ENCODE data around the gene ESRRG.

ESRRG gene

DNA sequence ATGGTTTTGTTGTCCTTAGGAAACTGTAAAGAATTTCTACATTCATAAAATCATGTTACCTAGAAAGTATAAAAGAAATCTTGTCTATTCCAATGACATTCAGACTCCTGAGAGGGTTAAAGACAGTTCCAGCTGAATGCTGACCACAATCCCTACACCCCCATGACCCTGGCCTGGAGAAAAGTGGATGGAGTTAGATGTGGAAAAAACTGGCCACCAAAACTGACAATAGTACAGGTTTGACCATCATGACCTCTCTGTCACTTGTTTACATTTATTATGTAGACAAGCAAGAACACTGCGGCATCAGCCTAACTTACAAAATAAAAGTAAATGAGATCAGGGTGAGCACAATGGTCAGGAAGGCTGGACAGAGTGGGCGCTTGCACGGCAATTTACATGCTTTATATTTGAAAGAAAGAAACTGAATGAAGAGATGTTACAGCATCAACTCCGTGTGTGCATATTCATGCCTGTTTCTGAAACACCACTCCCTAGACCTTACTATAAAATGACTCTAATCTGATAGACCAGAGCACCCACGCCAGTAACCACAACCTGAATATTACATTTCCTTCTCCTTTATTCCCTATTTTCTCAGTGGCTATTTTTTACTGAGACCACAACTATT lies 116.0 kb downstream of the ESRRG start:
- no peaks in the 10 kb centered on the region for H3K9me2 ChIP-seq (replicated peaks; ENCODE audit: insufficient read depth, low read length)
- H2AFZ ChIP-seq (ENCODE audit: low read depth, low read length, severe bottlenecking), result no peak overlapping the region
- H3K36me3 ChIP-seq (ENCODE audit: low read length), result no peaks in the 10 kb centered on the region
- H3K27ac ChIP-seq (ENCODE audit: low read depth, low read length), result no peak overlapping the region
- H3K9me3 ChIP-seq (ENCODE audit: insufficient read depth, low read length), result no peaks in the 10 kb centered on the region
- TF ChIP-seq CTCF (IDR thresholded peaks at IDR 0.05; ENCODE audit: insufficient read depth, low read length, poor library complexity, severe bottlenecking) (no peak), EZH2phosphoT487 (conservative IDR thresholded peaks at IDR 0.05; ENCODE audit: low read length) (no peak)
- H3K4me2 ChIP-seq (ENCODE audit: low read depth, low read length, poor library complexity, severe bottlenecking), result no peak overlapping the region
- H3K4me3 ChIP-seq (ENCODE audit: insufficient read depth, low read length, poor library complexity, severe bottlenecking), result no peak overlapping the region
- H4K20me1 ChIP-seq (ENCODE audit: low read depth, low read length), result no peaks in the 10 kb centered on the region
- H3F3A ChIP-seq (ENCODE audit: insufficient read depth), result no peaks in the 10 kb centered on the region
- no peaks in the 10 kb centered on the region for H3K27me3 ChIP-seq (ENCODE audit: low read length)
- H3K9ac ChIP-seq (ENCODE audit: low read length), result no peak overlapping the region
- no peaks in the 10 kb centered on the region for H3K79me2 ChIP-seq (ENCODE audit: insufficient read depth, low read length)

DNA sequence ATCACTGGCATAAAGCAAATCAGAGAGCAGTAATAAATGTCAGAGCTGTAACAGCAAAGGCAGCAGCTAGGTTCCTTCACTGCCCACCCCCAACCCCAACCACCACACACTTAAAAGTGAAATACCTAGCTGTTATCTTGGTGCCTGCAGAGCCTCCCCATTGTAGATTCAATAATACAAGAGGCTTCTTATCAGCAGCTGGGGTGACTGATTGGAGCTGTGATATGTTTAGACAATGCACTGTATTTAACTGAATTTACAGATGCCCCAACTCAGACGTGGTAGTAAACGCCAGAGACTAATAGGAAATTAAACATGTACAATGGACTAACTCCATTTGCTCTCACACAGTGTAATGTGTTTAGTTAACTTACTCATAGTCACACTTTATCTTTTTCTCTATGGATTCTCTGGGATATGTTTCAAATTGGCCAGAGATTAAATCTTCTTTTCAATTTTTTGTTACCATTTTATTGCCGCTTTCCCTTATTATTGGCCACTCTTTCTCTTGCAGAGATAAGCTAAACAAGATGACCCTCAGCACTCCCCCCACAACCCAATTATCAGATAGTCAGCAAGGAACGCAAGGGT lies 117.1 kb downstream of the ESRRG start:
- Histone ChIP-seq H2AFZ (ENCODE audit: low read depth, low read length, severe bottlenecking) (no peak overlapping the region), H3K4me2 (ENCODE audit: low read depth, low read length, poor library complexity, severe bottlenecking) (no peak overlapping the region), H3F3A (ENCODE audit: insufficient read depth) (no peaks in the 10 kb centered on the region), H3K27ac (ENCODE audit: low read depth, low read length) (no peak overlapping the region), H3K27me3 (ENCODE audit: low read length) (no peaks in the 10 kb centered on the region), H3K9ac (ENCODE audit: low read length) (no peak overlapping the region), H3K4me3 (ENCODE audit: insufficient read depth, low read length, poor library complexity, severe bottlenecking) (no peak overlapping the region), H3K36me3 (ENCODE audit: low read length) (no peaks in the 10 kb centered on the region), H4K20me1 (ENCODE audit: low read depth, low read length) (no peaks in the 10 kb centered on the region), H3K9me3 (ENCODE audit: insufficient read depth, low read length) (no peaks in the 10 kb centered on the region), H3K79me2 (ENCODE audit: insufficient read depth, low read length) (no peaks in the 10 kb centered on the region), H3K9me2 (replicated peaks; ENCODE audit: insufficient read depth, low read length) (no peaks in the 10 kb centered on the region)
- TF ChIP-seq CTCF (IDR thresholded peaks at IDR 0.05; ENCODE audit: insufficient read depth, low read length, poor library complexity, severe bottlenecking) (no peak), EZH2phosphoT487 (conservative IDR thresholded peaks at IDR 0.05; ENCODE audit: low read length) (no peak)

GRCh38 chr1:216604771-216605170 lies 118.5 kb downstream of the ESRRG start:
- Histone ChIP-seq H3K4me3 (ENCODE audit: insufficient read depth, low read length, poor library complexity, severe bottlenecking) (no peak overlapping the region), H3K79me2 (ENCODE audit: insufficient read depth, low read length) (no peaks in the 10 kb centered on the region), H2AFZ (ENCODE audit: low read depth, low read length, severe bottlenecking) (no peak overlapping the region), H3K9me3 (ENCODE audit: insufficient read depth, low read length) (no peaks in the 10 kb centered on the region), H3K4me2 (ENCODE audit: low read depth, low read length, poor library complexity, severe bottlenecking) (no peak overlapping the region), H3K9ac (ENCODE audit: low read length) (no peak overlapping the region), H3F3A (ENCODE audit: insufficient read depth) (no peaks in the 10 kb centered on the region), H4K20me1 (ENCODE audit: low read depth, low read length) (no peaks in the 10 kb centered on the region), H3K27me3 (ENCODE audit: low read length) (no peaks in the 10 kb centered on the region), H3K9me2 (replicated peaks; ENCODE audit: insufficient read depth, low read length) (no peaks in the 10 kb centered on the region), H3K27ac (ENCODE audit: low read depth, low read length) (no peak overlapping the region), H3K36me3 (ENCODE audit: low read length) (no peaks in the 10 kb centered on the region)
- TF ChIP-seq CTCF (IDR thresholded peaks at IDR 0.05; ENCODE audit: insufficient read depth, low read length, poor library complexity, severe bottlenecking) (no peak), EZH2phosphoT487 (conservative IDR thresholded peaks at IDR 0.05; ENCODE audit: low read length) (no peak)
